ENCODE measurements around the gene POLR2M.

POLR2M gene

GRCh38 chr15:57684491-57685151 lies 21.9 kb upstream of the POLR2M start:
- Mint-ChIP-seq H3K27me3 (ENCODE audit: low read depth) (no peaks in the 10 kb centered on the region), H3K4me3 (no peak overlapping the region), H3K9me3 (no peaks in the 10 kb centered on the region), H3K36me3 (ENCODE audit: low read depth) (no peaks in the 10 kb centered on the region), H3K27ac (peak overlapping the region; percentile 88 to 94 (median 93)), H3K4me1 (peaks cover 25% of the 10 kb centered on the region)
- no peak for TF ChIP-seq CTCF (IDR thresholded peaks at IDR 0.05; ENCODE audit: unreplicated experiment in 3 of 3)

- H3K27me3 Mint-ChIP-seq (ENCODE audit: low read depth) = no peaks in the 10 kb centered on the region
- H3K9me3 Mint-ChIP-seq = no peaks in the 10 kb centered on the region
- peaks cover 25% of the 10 kb centered on the region for H3K4me1 Mint-ChIP-seq
- peak overlapping the region; percentile 88 to 94 (median 93) for H3K27ac Mint-ChIP-seq
- no peak for TF ChIP-seq CTCF (IDR thresholded peaks at IDR 0.05; ENCODE audit: unreplicated experiment in 3 of 3)
- no peaks in the 10 kb centered on the region for H3K36me3 Mint-ChIP-seq (ENCODE audit: low read depth)
- peak overlapping the region in 1 of 3 experiments; percentile 10 for H3K4me3 Mint-ChIP-seq
Observed at GRCh38 chr15:57685306-57686095, 21.0 kb upstream of the POLR2M start.

- TF ChIP-seq CTCF (IDR thresholded peaks at IDR 0.05; ENCODE audit: unreplicated experiment in 3 of 3) = no peak
- Mint-ChIP-seq H3K27ac (peak overlapping the region; percentile 88 to 94 (median 93)), H3K4me1 (peaks cover 34% of the 10 kb centered on the region), H3K4me3 (no peak overlapping the region), H3K9me3 (no peaks in the 10 kb centered on the region), H3K27me3 (ENCODE audit: low read depth) (no peaks in the 10 kb centered on the region), H3K36me3 (ENCODE audit: low read depth) (no peaks in the 10 kb centered on the region)
Observed at GRCh38 chr15:57686657-57687056, 19.9 kb upstream of the POLR2M start.

GRCh38 chr15:57690341-57690966 lies 16.1 kb upstream of the POLR2M start:
- TF ChIP-seq CTCF (IDR thresholded peaks at IDR 0.05; ENCODE audit: unreplicated experiment in 3 of 3) = no peak
- peak overlapping the region; percentile 86 to 91 (median 91) for H3K27ac Mint-ChIP-seq
- H3K36me3 Mint-ChIP-seq (ENCODE audit: low read depth) = no peaks in the 10 kb centered on the region
- no peak overlapping the region for H3K4me3 Mint-ChIP-seq
- no peaks in the 10 kb centered on the region for H3K27me3 Mint-ChIP-seq (ENCODE audit: low read depth)
- H3K4me1 Mint-ChIP-seq = peaks cover 55% of the 10 kb centered on the region
- no peaks in the 10 kb centered on the region for H3K9me3 Mint-ChIP-seq

- TF ChIP-seq CTCF (IDR thresholded peaks at IDR 0.05; ENCODE audit: unreplicated experiment in 3 of 3) = no peak
- Mint-ChIP-seq H3K4me1 (peaks cover 52% of the 10 kb centered on the region), H3K9me3 (no peaks in the 10 kb centered on the region), H3K4me3 (no peak overlapping the region), H3K36me3 (ENCODE audit: low read depth) (no peaks in the 10 kb centered on the region), H3K27me3 (ENCODE audit: low read depth) (no peaks in the 10 kb centered on the region), H3K27ac (peak overlapping the region; percentile 86 to 91 (median 91))
Observed at GRCh38 chr15:57691082-57691481, 15.4 kb upstream of the POLR2M start.
